ENCODE data around the gene GPD1.

Gene GPD1

DNA sequence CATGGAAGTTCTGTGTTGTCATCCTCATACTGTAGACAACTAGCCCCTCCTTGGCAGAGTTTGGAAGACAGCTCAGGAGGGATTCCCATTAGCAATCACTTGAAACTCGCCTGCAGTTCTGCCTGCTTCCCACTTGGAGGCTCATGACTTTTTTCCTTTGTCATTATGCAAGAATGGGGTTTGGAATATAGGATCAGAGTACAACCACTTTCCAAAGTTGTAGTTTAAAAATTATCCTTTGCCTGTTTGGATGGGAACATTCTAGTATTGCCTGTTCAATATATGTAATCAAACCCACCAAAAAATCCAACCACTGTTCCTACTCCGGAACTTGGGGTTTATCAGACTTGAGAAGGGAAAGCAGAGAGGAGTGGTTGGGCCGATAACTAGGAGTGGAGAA lies 2.1 kb upstream of the GPD1 start:
- no peak for DNase-seq (ENCODE audit: low read depth in 2 of 2)

DNA sequence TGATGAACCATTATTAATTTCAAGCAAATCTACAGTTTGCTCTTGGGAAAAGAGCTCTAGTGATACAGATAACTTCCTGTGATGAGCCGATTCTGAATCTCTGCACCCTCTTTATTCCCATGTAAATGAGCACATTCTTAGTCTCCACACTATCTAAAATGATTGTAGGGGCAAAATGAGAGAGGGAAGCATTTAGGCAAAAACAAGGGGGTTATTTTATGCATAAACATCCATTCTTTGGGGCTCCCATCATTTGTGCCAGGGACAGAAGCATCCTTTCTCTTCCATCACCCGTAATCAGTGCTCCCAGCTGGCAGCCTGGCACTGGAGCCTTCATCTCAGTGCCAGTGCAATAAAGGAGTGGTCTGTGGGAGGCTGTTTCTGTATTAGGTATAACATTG lies 1.7 kb upstream of the GPD1 start:
- no peak for DNase-seq (ENCODE audit: low read depth in 2 of 2)

DNA sequence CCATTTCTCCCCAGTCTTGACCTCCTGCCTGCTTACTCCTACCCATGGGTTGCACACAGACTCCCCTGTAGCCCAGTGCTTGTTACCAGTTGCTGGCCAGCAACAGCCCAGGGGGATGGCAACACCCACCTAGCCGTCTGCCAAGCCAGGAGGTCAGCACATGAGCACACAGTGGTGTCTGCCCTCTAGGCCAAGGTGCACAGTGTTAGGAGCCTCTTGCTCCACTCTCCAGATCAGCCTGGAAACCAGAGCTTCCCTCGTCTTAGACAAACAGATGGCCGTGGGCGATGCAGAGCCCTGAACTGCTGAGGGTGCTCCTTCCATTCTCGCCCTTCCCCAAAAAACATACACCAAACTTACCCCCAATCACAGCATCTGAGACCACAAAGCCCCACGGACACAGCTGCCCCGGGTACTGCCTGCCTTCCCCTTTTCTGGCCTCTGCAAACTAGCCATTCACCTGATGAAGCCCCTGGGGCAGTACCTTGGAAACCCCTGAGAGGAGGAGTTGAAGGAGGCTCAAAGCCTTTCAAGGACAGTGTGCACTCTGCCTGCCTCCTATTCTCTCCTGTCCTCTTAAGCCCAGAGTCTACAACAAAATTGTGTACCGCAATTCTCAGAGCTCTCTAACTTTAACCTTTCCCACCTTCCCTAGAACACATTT lies 1.0 kb upstream of the GPD1 start:
- DNase-seq (ENCODE audit: low read depth in 2 of 2), result no peak

DNA sequence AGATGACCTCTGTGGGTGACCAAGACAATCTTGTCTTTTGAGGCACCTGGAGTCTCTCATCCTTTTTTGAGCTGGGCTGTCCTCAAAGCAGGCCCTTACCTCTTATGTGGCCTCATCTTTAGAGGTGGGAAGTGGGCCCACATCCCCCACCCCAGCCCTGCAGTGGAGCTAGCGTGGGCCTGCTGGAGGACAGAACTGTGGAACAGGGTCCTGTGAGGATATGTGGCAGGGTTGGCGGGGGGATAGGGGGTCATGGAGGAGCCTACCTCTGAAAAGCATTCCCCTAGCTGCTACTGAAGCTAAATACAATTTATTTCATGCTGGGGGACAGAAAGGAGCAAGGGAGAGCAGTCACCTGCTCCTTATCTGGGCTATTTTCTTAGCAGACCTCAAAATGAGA lies 457 bp upstream of the GPD1 start:
- DNase-seq (ENCODE audit: low read depth in 2 of 2), result no peak

DNA sequence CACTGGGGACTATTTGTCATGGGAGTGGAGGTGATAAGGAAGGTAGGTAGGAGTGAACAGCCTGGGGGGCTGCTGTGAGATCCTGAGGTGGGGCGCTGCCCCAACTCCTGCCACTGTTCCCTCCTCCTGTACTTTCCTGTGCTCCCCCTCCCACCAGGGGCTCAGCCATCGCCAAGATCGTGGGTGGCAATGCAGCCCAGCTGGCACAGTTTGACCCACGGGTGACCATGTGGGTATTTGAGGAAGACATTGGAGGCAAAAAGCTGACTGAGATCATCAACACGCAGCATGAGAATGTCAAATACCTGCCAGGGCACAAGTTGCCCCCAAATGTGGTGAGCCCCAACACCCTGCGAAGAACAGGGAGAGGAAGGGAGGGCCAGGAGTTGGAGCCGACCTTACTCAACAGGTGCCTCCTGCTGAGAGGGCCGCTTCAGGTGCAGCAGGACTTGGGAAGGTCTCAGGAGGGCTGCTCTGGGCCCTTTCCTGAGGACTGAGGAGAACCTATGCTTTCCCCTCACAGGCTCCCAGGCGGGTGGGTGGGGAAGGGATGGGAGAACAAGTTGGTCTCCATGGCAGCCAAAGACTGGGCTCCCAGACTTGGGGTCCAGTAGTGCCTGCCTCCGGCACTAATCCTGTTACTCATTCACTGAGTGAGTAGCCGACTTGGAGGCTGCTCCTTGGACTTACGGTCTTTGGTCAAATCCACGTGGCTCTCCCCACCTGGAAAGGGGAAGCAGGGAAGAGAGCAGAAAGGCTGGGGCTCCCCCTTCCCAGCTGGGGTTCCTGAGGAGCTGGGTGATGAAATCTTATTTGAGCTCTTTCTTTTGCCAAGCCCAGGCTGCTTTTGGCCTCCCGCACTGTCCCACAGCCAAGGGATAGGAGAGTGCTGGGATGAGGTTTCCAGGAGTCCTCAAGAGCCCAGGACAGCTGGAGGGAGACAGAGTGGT lies 884 bp downstream of the GPD1 start:
- DNase-seq (ENCODE audit: low read depth in 2 of 2), result no peak

DNA sequence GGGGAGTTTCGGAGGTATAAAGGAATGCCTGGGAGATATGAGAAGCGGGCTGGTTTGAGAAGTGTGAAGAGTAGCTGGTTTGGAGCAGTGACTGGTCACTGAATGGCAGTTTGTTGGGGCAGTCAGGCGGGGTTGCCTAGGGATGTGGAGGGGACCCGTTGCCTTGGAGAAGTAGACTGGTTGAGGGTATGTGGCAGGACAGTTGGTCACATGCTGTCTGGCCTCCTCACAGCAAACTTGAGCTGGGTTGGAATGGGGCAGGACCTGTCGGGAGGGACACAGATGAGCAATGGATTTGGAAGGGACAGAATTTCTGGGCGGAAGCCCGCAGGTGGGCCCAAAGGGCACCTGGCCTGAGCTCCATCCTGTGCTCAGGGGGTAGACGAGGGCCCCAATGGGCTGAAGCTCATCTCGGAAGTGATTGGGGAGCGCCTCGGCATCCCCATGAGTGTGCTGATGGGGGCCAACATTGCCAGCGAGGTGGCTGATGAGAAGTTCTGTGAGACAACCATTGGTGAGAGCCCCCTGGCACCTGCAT lies 2.2 kb downstream of the GPD1 start:
- DNase-seq (ENCODE audit: low read depth in 2 of 2), result no peak

DNA sequence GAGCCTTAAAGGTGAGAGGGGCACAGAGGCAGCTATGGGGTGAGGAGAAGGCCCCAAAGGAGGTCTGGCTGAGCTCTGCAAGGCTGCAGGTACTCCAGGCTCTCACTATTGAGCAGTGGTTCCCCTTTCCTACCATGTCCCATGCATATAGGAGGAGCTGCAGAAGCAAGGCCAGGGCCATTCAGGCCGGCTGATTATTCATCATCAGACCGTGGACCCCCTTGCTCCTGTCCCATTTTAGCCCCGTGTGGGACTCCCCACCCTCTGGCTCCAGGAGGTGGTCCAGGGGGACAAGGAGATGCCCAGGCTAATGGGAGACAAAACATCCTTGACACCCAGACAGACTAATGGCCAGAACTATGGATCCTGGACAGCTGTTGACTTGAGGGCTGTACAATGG lies 3.1 kb downstream of the GPD1 start:
- no peak for DNase-seq (ENCODE audit: low read depth in 2 of 2)

DNA sequence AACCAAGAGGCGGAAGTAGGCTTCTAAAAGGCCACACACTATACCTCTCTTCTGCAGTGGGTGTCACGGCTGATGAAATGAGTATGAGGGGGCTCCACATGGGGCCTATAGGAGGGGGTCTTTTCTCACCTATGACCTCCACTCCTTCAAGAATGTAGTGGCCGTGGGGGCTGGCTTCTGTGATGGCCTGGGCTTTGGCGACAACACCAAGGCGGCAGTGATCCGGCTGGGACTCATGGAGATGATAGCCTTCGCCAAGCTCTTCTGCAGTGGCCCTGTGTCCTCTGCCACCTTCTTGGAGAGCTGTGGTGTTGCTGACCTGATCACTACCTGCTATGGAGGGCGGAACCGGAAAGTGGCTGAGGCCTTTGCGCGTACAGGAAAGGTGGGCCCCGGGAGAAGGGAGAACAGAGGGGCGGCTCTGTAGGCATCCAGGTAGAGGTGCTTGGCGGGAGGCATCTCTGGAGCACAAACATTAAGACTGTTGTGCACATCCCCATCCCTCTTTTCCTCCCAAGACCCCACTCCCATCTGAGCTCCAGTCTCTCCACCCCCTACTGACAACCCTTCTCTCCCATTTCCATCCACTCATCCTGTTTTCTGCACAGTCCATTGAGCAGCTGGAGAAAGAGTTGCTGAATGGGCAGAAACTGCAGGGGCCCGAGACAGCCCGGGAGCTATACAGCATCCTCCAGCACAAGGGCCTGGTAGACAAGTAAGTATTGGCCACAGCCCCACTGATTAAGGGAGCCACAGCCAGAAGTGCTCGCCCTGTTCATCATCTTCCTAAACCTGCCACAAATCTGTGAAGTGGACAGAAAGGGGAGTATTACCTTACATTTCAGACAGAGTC lies 3.8 kb downstream of the GPD1 start:
- no peak for DNase-seq (ENCODE audit: low read depth in 2 of 2)

DNA sequence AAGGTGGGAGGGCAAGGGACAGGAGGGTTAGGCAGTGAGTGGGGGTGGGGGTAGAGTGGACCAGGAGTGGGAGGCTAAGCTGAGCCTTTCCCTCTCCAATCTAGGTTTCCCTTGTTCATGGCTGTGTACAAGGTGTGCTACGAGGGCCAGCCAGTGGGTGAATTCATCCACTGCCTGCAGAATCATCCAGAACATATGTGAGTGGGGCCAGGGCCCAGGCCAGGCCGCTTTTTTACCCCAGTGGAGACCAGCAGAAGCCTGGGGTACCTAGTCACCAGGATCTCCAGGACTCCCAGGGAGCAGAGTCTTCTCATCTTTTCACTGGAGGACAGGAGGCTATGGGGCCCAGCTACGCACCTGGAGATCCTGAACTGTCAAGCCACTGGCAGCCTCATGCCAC lies 5.5 kb downstream of the GPD1 start:
- no peak for DNase-seq (ENCODE audit: low read depth in 2 of 2)

DNA sequence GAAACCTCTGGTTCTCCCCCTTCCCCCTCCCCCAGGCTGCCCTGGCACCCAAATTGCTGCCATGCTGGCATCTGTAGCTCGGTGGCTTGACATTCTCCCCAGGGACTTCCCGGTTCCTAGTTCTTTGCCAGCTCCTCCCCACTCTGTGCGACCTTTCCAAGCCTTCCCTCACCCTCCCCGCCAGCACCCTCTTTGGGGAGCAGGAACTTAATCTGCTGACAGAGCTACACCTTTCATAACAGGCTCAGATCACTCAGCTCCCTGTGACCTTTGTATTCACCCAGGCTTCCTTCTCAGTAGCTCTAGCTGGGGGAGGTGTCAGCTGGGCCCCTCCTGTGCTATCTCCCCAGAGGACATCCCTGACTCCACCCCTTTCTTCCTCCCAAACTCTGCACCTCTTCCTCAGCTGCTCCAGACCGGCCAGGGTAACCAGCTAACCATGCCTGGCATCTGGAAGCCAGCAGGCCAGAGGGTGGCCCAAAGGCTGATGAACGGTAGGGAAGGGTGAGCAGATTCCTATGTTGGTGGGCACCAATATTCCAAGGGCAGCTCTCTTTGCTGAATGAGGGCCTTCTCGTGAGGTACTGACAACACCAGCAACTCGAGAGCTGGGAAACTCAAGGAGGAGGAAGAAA lies 6.4 kb downstream of the GPD1 start:
- DNase-seq (ENCODE audit: low read depth in 2 of 2), result no peak

DNA sequence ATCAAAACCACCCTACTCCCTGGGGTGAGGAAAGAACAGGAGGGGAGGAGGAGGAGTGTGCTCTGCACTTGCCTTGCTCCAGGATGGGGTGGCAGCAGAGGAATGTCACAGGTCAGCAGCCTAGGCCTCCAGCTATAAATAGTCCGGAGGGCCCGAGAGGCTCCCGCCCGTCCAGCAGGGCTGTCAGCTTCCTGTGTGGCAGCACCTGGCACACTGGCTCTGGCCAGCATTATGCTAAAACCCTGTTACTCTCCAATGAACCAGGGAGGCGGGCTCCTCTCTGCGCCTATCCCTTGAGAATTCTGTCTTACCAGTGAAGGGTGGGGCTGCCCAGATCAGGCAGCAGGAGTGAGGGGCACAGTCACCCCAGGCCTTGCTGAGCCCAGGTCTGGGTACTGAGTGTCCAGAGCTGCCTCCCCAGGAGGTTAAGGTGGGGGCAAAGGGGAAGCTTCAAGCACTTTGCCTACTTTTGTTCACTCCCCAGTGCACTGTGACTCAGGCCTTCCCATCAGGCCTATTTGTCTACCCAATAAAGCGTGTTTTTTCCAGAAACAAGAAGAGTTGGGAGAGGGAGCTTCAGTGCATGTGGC lies 7.0 kb downstream of the GPD1 start:
- no peak for DNase-seq (ENCODE audit: low read depth in 2 of 2)

DNA sequence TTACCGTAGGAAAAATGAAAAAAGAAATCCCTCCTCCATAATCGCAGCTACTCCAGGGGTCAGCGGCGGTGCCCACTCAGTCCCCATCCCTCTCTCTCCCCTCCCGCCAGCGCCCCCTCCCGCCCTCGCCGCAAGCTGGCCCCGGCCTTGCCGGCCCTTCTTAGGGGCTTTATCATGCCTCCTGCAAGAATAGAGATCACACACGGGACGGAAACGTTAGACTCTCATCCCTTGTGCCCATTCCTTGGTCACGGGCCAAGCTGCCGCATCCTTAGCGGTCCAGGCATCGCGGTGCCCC lies 7.5 kb downstream of the GPD1 start:
- no peak for DNase-seq (ENCODE audit: low read depth in 2 of 2)

DNA sequence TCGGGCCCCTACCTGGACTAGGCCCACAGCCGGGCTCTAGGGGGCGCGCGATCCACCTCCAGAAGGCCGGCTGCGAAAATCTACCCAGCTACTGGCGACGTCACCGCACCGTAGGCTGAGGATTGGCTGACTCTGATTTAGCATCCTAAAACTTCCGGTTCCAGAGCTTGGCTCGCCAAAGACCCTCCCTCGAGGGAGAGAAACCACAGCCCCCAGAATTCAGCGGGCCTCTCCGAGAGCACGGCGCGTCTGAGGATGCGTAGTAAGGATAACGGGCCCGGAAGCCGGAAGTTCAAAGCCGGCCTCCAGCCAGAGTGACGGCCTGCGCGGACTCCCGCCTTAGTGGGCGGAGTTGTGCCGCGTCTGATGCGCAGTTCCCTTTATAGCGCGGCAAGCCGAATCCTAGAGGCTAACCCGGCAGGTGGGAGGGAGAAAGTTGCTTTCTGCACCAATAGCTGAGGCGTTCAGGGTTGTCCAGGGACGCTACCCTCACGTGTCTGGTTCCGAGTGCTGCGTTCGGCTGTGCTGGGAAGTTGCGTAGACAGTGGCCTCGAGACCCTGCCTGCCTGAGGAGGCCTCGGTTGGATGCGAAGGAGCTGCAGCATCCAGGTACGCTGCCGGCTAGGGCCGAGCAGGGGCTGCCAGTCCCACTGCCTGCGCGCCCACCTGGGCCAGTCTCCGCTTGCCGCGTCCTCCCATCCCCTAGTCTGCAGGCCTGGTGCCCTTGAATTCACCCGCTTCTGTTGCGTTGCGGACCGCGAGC lies 8.1 kb downstream of the GPD1 start, which contains the start of gene COX14:
Gene COX14, plus strand, starts transcription at position 544 of the 763 bp plus-strand sequence. CDS start 7,808 bp downstream, outside the sequence.
- peak; percentile 97 to 99 for DNase-seq (ENCODE audit: low read depth in 2 of 2)

DNA sequence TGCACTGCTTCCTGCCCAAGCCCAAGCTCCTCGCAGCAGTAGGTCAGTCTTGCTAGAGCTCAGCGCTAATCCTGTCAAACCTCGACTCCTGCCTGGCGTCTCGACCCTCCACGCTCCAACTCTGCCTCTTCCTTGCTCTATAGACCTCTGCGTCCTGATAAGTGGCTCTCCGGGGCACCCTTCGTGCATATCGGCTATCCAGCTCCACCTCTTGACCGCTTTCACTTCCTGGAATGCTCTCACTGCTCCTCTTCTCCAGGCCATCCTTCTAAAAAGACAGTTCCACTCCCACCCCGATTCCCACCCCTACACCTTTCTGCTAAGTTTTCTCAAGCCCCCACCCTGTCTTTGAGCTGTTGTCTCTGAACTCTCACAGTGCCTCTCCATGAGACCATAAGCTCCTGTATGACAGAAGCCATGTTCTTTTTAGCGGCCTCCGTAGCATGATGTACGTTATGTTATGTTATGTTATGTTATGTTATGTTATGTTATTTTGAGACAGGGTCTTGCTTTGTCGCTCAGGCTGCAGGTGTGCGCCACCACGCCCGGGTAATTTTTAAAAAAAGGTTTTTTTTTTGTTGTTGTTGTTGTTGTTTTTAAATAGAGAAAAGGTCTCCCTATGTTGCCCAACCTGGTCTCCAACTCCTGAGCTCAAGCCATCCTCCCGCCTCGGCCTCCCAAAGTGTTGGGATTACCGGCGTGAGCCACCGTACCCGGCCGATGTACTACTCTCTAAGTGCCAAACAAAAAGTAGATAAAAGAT lies 8.8 kb downstream of the GPD1 start:
- DNase-seq (ENCODE audit: low read depth in 2 of 2), result no peak

DNA sequence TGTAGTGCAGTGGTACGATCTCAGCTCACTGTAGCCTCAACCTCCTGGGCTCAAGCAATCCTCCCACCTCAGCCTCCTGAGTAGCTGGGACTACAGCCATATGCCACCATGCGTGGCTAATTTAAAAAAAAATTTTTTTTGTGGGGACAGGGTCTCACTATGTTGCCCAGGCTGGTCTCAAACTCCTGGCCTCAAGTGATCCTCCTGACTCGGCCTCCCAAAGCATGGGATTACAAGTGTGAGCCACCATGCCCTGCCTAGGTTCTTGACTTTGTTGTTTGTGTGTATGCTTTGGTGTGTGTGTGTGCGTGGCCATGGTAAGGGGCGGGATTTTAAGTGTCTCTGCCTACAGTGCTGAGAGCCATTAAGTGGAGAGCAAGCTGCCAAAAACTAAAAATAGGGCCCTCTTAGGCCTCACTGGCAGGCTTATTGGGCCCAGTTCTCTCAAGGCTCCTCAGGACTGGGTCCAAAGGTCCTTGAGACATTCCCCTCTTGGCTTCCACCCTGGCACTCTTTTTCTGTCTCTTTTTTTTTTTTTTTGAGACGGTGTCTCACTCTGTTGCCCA lies 13.3 kb downstream of the GPD1 start:
- DNase-seq (ENCODE audit: low read depth in 2 of 2), result no peak

DNA sequence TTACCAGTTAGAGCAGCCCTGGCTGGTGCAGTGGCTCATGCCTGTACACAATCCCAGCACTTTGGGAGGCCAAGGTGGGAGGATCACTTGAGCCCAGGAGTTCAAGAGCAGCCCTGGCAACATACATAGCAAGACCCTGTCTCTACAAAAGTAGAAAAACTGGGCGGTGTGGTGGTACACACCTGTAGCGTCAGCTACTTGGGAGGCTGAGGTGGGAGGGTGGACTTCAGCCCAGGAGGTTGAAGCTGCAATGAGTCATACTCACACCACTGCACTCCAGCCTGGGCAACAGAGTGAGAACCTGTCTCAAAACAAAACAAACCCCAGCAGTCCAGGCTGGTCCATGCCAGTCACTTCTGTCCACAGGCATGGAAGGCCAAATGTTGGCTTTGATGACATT lies 15.6 kb downstream of the GPD1 start:
- DNase-seq (ENCODE audit: low read depth in 2 of 2), result no peak

DNA sequence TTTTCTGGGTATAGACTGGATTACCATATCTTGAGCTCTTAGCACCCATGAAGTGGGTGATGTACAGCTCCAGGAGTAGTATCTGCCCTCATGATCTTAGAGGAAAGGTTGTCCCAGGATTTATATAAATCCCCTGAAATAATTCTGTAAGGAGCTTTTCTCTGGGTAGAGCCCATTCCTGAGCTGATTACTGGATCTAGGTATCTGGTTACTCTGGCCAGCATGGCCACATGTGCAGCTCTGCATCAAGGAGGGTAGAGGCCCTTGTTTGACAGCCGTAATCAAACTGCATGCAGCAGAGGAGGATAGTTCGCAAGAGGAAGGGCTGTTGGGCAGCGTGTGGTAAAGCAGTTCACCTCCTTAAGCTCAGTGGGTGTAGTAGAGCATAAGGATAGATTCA lies 16.7 kb downstream of the GPD1 start:
- no peak for DNase-seq (ENCODE audit: low read depth in 2 of 2)

DNA sequence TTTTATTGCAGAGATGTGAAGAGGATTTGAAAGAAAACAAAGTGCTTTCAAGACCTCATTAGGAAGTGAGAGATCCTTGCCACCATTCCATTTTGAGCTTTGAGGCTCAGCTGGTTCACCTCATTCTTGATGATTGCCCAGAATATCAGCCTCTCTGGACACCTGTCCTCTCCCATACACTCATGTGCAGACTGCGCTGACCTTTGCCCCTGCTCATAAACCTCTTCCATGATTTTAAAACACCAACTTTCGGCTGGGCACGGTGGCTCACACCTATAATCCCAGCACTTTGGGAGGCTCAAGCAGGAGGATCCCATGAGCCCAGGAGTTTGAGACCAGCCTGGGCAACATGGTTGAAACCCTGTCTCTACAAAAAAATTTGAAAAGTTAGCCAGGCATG lies 17.1 kb downstream of the GPD1 start:
- no peak for DNase-seq (ENCODE audit: low read depth in 2 of 2)

DNA sequence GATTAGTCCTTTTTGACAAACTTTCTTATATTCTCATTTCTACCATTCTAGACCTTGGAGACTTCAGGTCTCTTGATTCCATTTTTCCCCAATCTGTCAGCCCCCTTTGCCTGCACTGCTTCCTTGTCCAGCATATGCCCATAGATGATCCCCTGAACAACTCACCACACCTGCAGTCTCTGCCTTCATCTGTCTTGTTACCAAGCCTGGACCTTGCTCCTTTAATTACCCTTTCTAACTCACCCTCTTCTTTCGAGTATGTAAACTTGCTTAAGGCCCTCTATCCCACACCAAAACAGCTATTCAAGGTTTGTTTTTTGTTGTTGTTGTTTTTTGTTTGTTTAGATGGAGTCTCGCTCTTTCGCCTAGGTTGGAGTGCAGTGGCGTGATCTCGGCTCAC lies 17.8 kb downstream of the GPD1 start:
- no peak for DNase-seq (ENCODE audit: low read depth in 2 of 2)
